K562 (cell line): Measurements from ENCODE around the gene IRF2BP1. TPM values are rescaled to one million over a fixed set of nuclear protein-coding genes. Genes with fewer than 3 reads are reported as not detected.

ENCODE experiments used
- ATAC-seq: fragments of 200-7000 bp; cut with Tn5 transposase; 3 replicates; pipeline ENCODE4 v1.9.1; 2020; ENCODE audit warnings: moderate library complexity
- BruUV-seq: library from RNA; stranded (reverse); fragments of 400-500 nt; replicated peaks from 2 replicates; lab custom pipeline; 2021; lab: Mats Ljungman, UMichigan
- CTCF ChIA-PET: fragments of 300-600 bp; formaldehyde crosslinking; extraction: SDS; loops from one replicate; lab custom pipeline; 2021; ENCODE audit warnings: low intra/inter-chr PET ratio; lab: Yijun Ruan, JAX
- POLR2A ChIA-PET: fragments of 300-600, 350-650 bp; sonication (Branson Sonifier 250); formaldehyde crosslinking; extraction: SDS; loops from one replicate; lab custom pipeline; 2021; ENCODE audit warnings: antibody characterized with exemption, inconsistent platforms; lab: Yijun Ruan, JAX
- DNase-seq, 4 experiments: peaks; one replicate each; pipeline versions ENCODE4 v3.0.0 to v3.0.0-alpha.2; 2011 to 2018; ENCODE audit warnings: low spot score in 3 of 4, mixed read lengths in 3 of 4; ENCODE audit errors: extremely low read depth in 1 of 4
- FAIRE-seq: peaks from 2 replicates; lab custom pipeline; 2011; peaks lifted over from hg19 to GRCh38; lab: Jason Lieb, UNC
- H2AFZ ChIP-seq: 2 replicates; pipeline ENCODE4 v1.6.0; 2011; ENCODE audit warnings: low read depth, low read length, control low read depth, inconsistent platforms
- H3K27ac ChIP-seq: fragments of 200-600 bp; 3 replicates; pipeline ENCODE4 v1.8.0; 2011; ENCODE audit warnings: low read depth, mild to moderate bottlenecking, control low read depth, inconsistent platforms, low read length, moderate library complexity, mixed read lengths; ENCODE audit errors: extremely low read depth
- H3K27me3 ChIP-seq, 2 experiments: fragments of 300-600 bp in 1 of 2; 2 replicates in 1 of 2; 3 replicates in 1 of 2; pipeline versions ENCODE4 v1.6.0 to v1.8.0; 2011; ENCODE audit warnings: inconsistent platforms in 2 of 2, low read length in 2 of 2, mild to moderate bottlenecking in 1 of 2, mixed read lengths in 1 of 2, moderate library complexity in 1 of 2; ENCODE audit not compliant: control insufficient read depth in 2 of 2, insufficient read depth in 2 of 2
- H3K36me3 ChIP-seq: fragments of 300-600 bp; 3 replicates; pipeline ENCODE4 v1.8.0; 2011; ENCODE audit warnings: mild to moderate bottlenecking, low read length, inconsistent platforms; ENCODE audit not compliant: control insufficient read depth, insufficient read depth
- H3K4me1 ChIP-seq, 2 experiments: fragments of 200-600 bp in 1 of 2; replicated peaks in 1 of 2; 2 replicates in 1 of 2; 3 replicates in 1 of 2; pipeline versions ENCODE4 v1.5.1 to v1.8.0; 2011; ENCODE audit warnings: inconsistent platforms in 2 of 2, low read length in 2 of 2, mild to moderate bottlenecking in 1 of 2, mixed read lengths in 1 of 2, moderate library complexity in 1 of 2; ENCODE audit not compliant: control insufficient read depth in 2 of 2, insufficient read depth in 2 of 2
- H3K4me2 ChIP-seq: 2 replicates; pipeline ENCODE4 v1.6.1; 2011; ENCODE audit warnings: low read length, control low read depth, inconsistent platforms, mixed read lengths; ENCODE audit not compliant: insufficient read depth
- H3K4me3 ChIP-seq: fragments of 200-600 bp; sonication (generic), shearing (Covaris generic); 2 replicates; pipeline ENCODE4 v1.5.1; 2016; ENCODE audit warnings: control low read depth, inconsistent platforms
- H3K79me2 ChIP-seq: fragments of 200-600 bp; 3 replicates; pipeline ENCODE4 v1.8.0; 2011; ENCODE audit warnings: low read length, inconsistent platforms; ENCODE audit not compliant: control insufficient read depth, insufficient read depth
- H3K9ac ChIP-seq, 2 experiments: 2 replicates each; pipeline versions ENCODE4 v1.6.0 to v1.6.1; 2011; ENCODE audit warnings: low read depth in 2 of 2, low read length in 2 of 2, control low read depth in 1 of 2, inconsistent platforms in 1 of 2, mild to moderate bottlenecking in 1 of 2, mixed read lengths in 1 of 2; ENCODE audit not compliant: insufficient read depth in 1 of 2
- H3K9me1 ChIP-seq: one replicate; pipeline ENCODE4 v1.6.0; 2011; ENCODE audit warnings: inconsistent platforms, mild to moderate bottlenecking, low read length, moderate library complexity; ENCODE audit not compliant: control insufficient read depth, insufficient read depth
- H3K9me3 ChIP-seq: replicated peaks from 2 replicates; pipeline ENCODE4 v1.5.1; 2011; ENCODE audit warnings: low read depth, low read length, inconsistent platforms; ENCODE audit not compliant: control insufficient read depth, insufficient read depth
- H4K20me1 ChIP-seq: replicated peaks from 2 replicates; pipeline ENCODE4 v1.6.1; 2011; ENCODE audit warnings: low read length, inconsistent platforms, mixed read lengths; ENCODE audit not compliant: control insufficient read depth, insufficient read depth
- ARNT ChIP-seq, 2 experiments: fragments of 450-650 bp; IDR thresholded peaks; 2 replicates each; pipeline ENCODE4 v1.6.1; 2016; ENCODE audit warnings: mild to moderate bottlenecking in 1 of 2
- BCOR ChIP-seq: fragments of 450-650 bp; IDR thresholded peaks from 2 replicates; pipeline ENCODE4 v1.6.1; 2016
- CREM ChIP-seq: IDR thresholded peaks from 2 replicates; pipeline ENCODE4 v1.6.1; 2014; ENCODE audit warnings: antibody characterized with exemption, low read depth
- L3MBTL2 ChIP-seq: fragments of 450-650 bp; IDR thresholded peaks from 2 replicates; pipeline ENCODE4 v1.6.1; 2016; ENCODE audit warnings: mild to moderate bottlenecking, moderate library complexity
- PHF8 ChIP-seq: fragments of 200-600 bp; sonication (generic); IDR thresholded peaks from 2 replicates; pipeline ENCODE4 v1.6.1; 2012; ENCODE audit warnings: mixed run types, mild to moderate bottlenecking, inconsistent platforms, low read length, moderate library complexity, borderline replicate concordance
- SMARCA5 ChIP-seq: fragments of 450-650 bp; IDR thresholded peaks from 2 replicates; pipeline ENCODE4 v1.6.1; 2016
- SMARCE1 ChIP-seq: fragments of 450-650 bp; IDR thresholded peaks from 2 replicates; pipeline ENCODE4 v1.7.1; 2016; ENCODE audit warnings: mild to moderate bottlenecking
- SOX6 ChIP-seq: fragments of 450-650 bp; IDR thresholded peaks from 2 replicates; pipeline ENCODE4 v1.6.1; 2014; ENCODE audit warnings: mild to moderate bottlenecking
- ZC3H8 ChIP-seq: fragments of 450-650 bp; IDR thresholded peaks from 2 replicates; pipeline ENCODE4 v1.6.1; 2017
- ZEB2 ChIP-seq: fragments of 450-650 bp; IDR thresholded peaks from 2 replicates; pipeline ENCODE4 v1.6.1; 2016
- ZFPM2 ChIP-seq: fragments of 250-450 bp; sonication (Bioruptor Pico); IDR thresholded peaks from 2 replicates; pipeline ENCODE4 v1.5.1; 2022; ENCODE audit warnings: mild to moderate bottlenecking
- ZFX ChIP-seq: sonication (generic); formaldehyde crosslinking; IDR thresholded peaks from 2 replicates; pipeline ENCODE4 v1.8.0; 2022; ENCODE audit warnings: mild to moderate bottlenecking, missing genetic modification reagents, moderate library complexity
- WGBS: fragments of 100-300 bp; shearing (Covaris generic); methylation state at CpG from one replicate; pipeline ENCODE4 v1.1.6; 2016; ENCODE audit warnings: low coverage, mixed read lengths; ENCODE audit not compliant: insufficient coverage; ENCODE audit errors: missing lambda C conversion rate; 5-methylcytosine and 5-hydroxymethylcytosine counted together
- in situ Hi-C: fragments of 300-500 bp; cut with MboI; formaldehyde crosslinking; loops from 4 replicates; pipeline ENCODE4 v1.15.0; 2018; ENCODE audit warnings: inconsistent platforms, mixed read lengths
- intact Hi-C: fragments of 100-400 bp; cut with micrococcal nuclease; formaldehyde crosslinking; loops from 2 replicates; pipeline ENCODE4 v1.14.2; 2022
- polyA plus RNA-seq, 8 experiments: library from polyadenylated mRNA; depleted of rRNA in 4 of 8; stranded (reverse) in 5 of 8; unstranded in 3 of 8; fragments of >200 nt; fragmentation: Nextera tagmentation in 2 of 8; fragmentation: Illumina TruSeq in 1 of 8; extraction: Ambion mirVana in 2 of 8; extraction: Trizol in 1 of 8; gene quantifications; 2 replicates each; pipeline versions ENCODE4 v1.2.1 to v1.2.3, GENCODE V29; 2011 to 2014; ENCODE audit warnings: inconsistent platforms in 1 of 8, missing spikeins in 1 of 8
- total RNA-seq, 7 experiments: library from RNA; depleted of rRNA in 6 of 7; stranded (reverse); fragments of >200 nt in 6 of 7; fragmentation: Illumina TruSeq in 2 of 7; extraction: Trizol in 2 of 7; gene quantifications; 2 replicates each; pipeline versions ENCODE4 v1.2.1 to v1.2.3, GENCODE V29; 2011 to 2021; ENCODE audit warnings: low replicate concordance in 1 of 7
- TF ChIP-seq, protein P1 (sequence below), 2 experiments: fragments of 250-450 bp in 1 of 2; fragments of 450-650 bp in 1 of 2; sonication (Bioruptor Pico) in 1 of 2; IDR thresholded peaks; 2 replicates each; pipeline versions ENCODE4 v1.6.1 to v1.8.0; 2016 to 2021; ENCODE audit warnings: mild to moderate bottlenecking in 2 of 2, moderate library complexity in 2 of 2, missing compliant biosample characterization in 1 of 2, missing genetic modification characterization in 1 of 2
- TF ChIP-seq, protein P2 (sequence below): fragments of 450-650 bp; formaldehyde crosslinking; IDR thresholded peaks from 2 replicates; pipeline ENCODE4 v1.4.0; 2022; ENCODE audit warnings: missing genetic modification characterization
- TF ChIP-seq, protein P3 (sequence below): fragments of 450-650 bp; IDR thresholded peaks from 2 replicates; pipeline ENCODE4 v1.6.1; 2017; ENCODE audit warnings: antibody characterized with exemption

IRF2BP1 gene
- total and polyA plus RNA-seq, 9 of the 15 experiments (the other 6 are each of a cell fraction or from before 2014, with no cell fraction given) = 0.61 to 35.9 (median 3.5) TPM

DNA sequence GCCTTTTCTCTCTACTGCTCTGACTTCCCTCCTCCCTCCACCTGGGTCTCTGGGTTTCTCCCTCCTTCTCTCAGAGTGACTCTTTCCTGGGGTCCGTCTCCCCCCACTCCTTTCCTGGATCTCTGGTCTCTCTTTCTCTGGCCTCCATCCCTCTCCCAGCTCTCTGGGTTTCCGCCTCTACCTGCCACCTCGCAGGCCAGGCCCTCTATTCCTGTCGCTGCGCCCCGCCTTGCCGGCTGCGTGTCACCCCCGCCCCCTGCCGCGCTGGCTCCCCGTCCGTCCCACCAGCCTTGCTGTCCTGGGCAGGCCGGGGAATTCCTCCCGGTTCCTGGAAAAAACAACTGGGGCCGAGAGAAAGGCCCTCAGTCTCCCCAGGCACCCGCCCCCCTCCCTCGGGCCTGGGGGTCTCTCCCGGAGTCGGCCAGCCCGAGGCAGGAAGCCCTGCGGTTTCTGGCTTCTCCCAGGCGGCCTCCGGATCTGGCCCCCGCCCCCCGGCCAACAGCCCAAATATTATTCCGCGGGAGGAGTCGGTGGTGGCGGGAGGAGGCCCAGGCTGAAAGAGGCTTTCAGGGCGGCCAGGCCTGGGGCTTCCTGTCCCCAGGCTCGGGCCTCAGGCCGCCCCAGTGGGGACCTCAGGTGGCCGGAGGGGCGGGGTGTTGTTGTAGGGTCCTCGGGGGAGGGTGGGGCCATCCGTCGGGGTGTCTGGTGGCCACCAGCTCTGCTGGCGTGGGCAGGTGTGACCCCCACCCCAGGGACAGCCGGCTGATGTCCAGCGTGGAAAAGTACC lies 9.3 kb downstream of the IRF2BP1 start:
- Histone ChIP-seq H3K9me3 (no peaks in the 10 kb centered on the region), H3K27me3 (no peaks in the 10 kb centered on the region), H2AFZ (peak overlapping the region; percentile 89), H3K9me1 (no peaks in the 10 kb centered on the region), H4K20me1 (no peaks in the 10 kb centered on the region), H3K4me1 (peaks cover 56 to 74% of the 10 kb centered on the region in 2 experiments), H3K27ac (peak overlapping the region; percentile 90), H3K4me2 (peak overlapping the region; percentile 68), H3K79me2 (peaks cover 3% of the 10 kb centered on the region; the same call in 1 of the 3 replicates), H3K36me3 (peaks cover 9% of the 10 kb centered on the region), H3K4me3 (peak overlapping the region; percentile 37), H3K9ac (peak overlapping the region; percentile 74 to 91)
- WGBS = 4% methylated on average over 30 of the region's 41 CpGs
- POLR2A ChIA-PET = interaction anchor here (0.7 to 1.1 kb wide), 2 partner anchors 9 to 11 kb away, joined by 4 to 5 read pairs; partner anchors contain the start of gene IRF2BP1
- in situ Hi-C loops = no loop called here
- FAIRE-seq = no peak
- CTCF ChIA-PET = interaction anchor here (0.7 kb wide), 1 partner anchor 201 kb away, joined by 4 read pairs; no protein-coding TSS in a partner anchor
- intact Hi-C loops = no loop called here
- DNase-seq = peak; percentile 73 to 80 (median 76)
- no TSS peak for BruUV-seq
- ATAC-seq = peak; percentile 72
- TF ChIP-seq SOX6 (0 out of 2 replicates have a peak, but pooled peaks have one; percentile 19), CREM (peak; percentile 52), ZFPM2 (CRISPR knock-in tag) (no peak), L3MBTL2 (peak; percentile 75), ZC3H8 (peak; percentile 75; the same call in 1 of the 2 replicates), BCOR (0 out of 2 replicates have a peak, but pooled peaks have one; percentile 61), ZFX (CRISPR knock-in tag) (peak; percentile 88), SMARCA5 (peak; percentile 48; the same call in 1 of the 2 replicates), ARNT (IDR thresholded peaks at IDR 0.05) (peak; percentile 66 to 69; a peak in 1 of 4 replicates), ZEB2 (peak; percentile 85), SMARCE1 (peak; percentile 66), PHF8 (peak; percentile 53; the same call in 1 of the 2 replicates)
- TF ChIP-seq, protein P1, sequence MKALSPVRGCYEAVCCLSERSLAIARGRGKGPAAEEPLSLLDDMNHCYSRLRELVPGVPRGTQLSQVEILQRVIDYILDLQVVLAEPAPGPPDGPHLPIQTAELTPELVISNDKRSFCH (CRISPR knock-in tag; IDR thresholded peaks at IDR 0.05) = no peak
- TF ChIP-seq, protein P1 (tag; IDR thresholded peaks at IDR 0.05) = 0 out of 2 replicates have a peak, but pooled peaks have one; percentile 48
- TF ChIP-seq, protein P2, sequence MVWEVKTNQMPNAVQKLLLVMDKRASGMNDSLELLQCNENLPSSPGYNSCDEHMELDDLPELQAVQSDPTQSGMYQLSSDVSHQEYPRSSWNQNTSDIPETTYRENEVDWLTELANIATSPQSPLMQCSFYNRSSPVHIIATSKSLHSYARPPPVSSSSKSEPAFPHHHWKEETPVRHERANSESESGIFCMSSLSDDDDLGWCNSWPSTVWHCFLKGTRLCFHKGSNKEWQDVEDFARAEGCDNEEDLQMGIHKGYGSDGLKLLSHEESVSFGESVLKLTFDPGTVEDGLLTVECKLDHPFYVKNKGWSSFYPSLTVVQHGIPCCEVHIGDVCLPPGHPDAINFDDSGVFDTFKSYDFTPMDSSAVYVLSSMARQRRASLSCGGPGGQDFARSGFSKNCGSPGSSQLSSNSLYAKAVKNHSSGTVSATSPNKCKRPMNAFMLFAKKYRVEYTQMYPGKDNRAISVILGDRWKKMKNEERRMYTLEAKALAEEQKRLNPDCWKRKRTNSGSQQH (CRISPR knock-in tag) = peak; percentile 85; the same call in 1 of the 2 replicates
- TF ChIP-seq, protein P3, sequence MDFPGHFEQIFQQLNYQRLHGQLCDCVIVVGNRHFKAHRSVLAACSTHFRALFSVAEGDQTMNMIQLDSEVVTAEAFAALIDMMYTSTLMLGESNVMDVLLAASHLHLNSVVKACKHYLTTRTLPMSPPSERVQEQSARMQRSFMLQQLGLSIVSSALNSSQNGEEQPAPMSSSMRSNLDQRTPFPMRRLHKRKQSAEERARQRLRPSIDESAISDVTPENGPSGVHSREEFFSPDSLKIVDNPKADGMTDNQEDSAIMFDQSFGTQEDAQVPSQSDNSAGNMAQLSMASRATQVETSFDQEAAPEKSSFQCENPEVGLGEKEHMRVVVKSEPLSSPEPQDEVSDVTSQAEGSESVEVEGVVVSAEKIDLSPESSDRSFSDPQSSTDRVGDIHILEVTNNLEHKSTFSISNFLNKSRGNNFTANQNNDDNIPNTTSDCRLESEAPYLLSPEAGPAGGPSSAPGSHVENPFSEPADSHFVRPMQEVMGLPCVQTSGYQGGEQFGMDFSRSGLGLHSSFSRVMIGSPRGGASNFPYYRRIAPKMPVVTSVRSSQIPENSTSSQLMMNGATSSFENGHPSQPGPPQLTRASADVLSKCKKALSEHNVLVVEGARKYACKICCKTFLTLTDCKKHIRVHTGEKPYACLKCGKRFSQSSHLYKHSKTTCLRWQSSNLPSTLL = no peak
